H1 (cell line): ENCODE results near the gene SMIM5. TPM values are rescaled to one million over a fixed set of nuclear protein-coding genes. Genes with fewer than 3 reads are reported as not detected.

Experiments
- CBX5 ChIP-seq: fragments of 300-800, 300-1000 bp; sonication (generic); IDR thresholded peaks from 2 replicates; pipeline ENCODE4 v1.7.1; 2016; ENCODE audit warnings: antibody characterized with exemption, low read length, low read depth
- CBX8 ChIP-seq: fragments of 300-800, 300-1000 bp; sonication (generic); IDR thresholded peaks from 2 replicates; pipeline ENCODE4 v1.7.1; 2016; ENCODE audit warnings: low read depth, low read length, borderline replicate concordance
- CHD1 ChIP-seq: IDR thresholded peaks from 2 replicates; pipeline ENCODE4 v1.6.1; 2012; ENCODE audit warnings: low read depth, low read length, improper control_type of control experiment
- EP300 ChIP-seq, 2 experiments: IDR thresholded peaks; 1 replicate in 1 of 2; 2 replicates in 1 of 2; pipeline ENCODE4 v1.6.1; 2011 to 2012; ENCODE audit warnings: low read depth in 2 of 2, low read length in 2 of 2, mild to moderate bottlenecking in 2 of 2, borderline replicate concordance in 1 of 2, inconsistent platforms in 1 of 2, moderate library complexity in 1 of 2
- FOSL1 ChIP-seq: IDR thresholded peaks from 2 replicates; pipeline ENCODE4 v1.6.1; 2011; ENCODE audit warnings: mild to moderate bottlenecking, low read depth, low read length, moderate library complexity; ENCODE audit not compliant: insufficient read depth
- GABPA ChIP-seq: IDR thresholded peaks from 2 replicates; pipeline ENCODE4 v1.6.1; 2011; ENCODE audit warnings: mild to moderate bottlenecking, low read length, moderate library complexity, borderline replicate concordance; ENCODE audit not compliant: insufficient read depth
- GTF2F1 ChIP-seq: IDR thresholded peaks from 2 replicates; pipeline ENCODE4 v1.6.1; 2012; ENCODE audit warnings: low read depth, low read length, improper control_type of control experiment, borderline replicate concordance
- HDAC6 ChIP-seq: IDR thresholded peaks from one replicate; pipeline ENCODE4 v1.7.1; 2012; ENCODE audit warnings: low read depth, mild to moderate bottlenecking, inconsistent platforms, low read length, moderate library complexity
- JUND ChIP-seq: IDR thresholded peaks from 2 replicates; pipeline ENCODE4 v1.6.1; 2011; ENCODE audit warnings: mild to moderate bottlenecking, improper control_type of control experiment, low read length
- MAFK ChIP-seq: IDR thresholded peaks from 2 replicates; pipeline ENCODE4 v1.6.1; 2012; ENCODE audit warnings: low read depth, mild to moderate bottlenecking, improper control_type of control experiment, low read length
- NRF1 ChIP-seq: IDR thresholded peaks from 2 replicates; pipeline ENCODE4 v1.6.1; 2011; ENCODE audit warnings: mild to moderate bottlenecking, low read depth, low read length, improper control_type of control experiment
- POLR2A ChIP-seq, 2 experiments: IDR thresholded peaks; 1 replicate in 1 of 2; 2 replicates in 1 of 2; pipeline ENCODE4 v1.6.1; 2011; ENCODE audit warnings: low read depth in 2 of 2, low read length in 2 of 2, mild to moderate bottlenecking in 2 of 2; ENCODE audit errors: control extremely low read depth in 1 of 2
- POLR2AphosphoS5 ChIP-seq: IDR thresholded peaks from 2 replicates; pipeline ENCODE4 v1.6.1; 2011; ENCODE audit warnings: low read depth, low read length
- RXRA ChIP-seq: IDR thresholded peaks from 2 replicates; pipeline ENCODE4 v1.6.1; 2011; ENCODE audit warnings: low read depth, mild to moderate bottlenecking, low read length, moderate library complexity; ENCODE audit not compliant: insufficient read depth
- SIN3A ChIP-seq, 2 experiments: IDR thresholded peaks in 1 of 2; conservative IDR thresholded peaks in 1 of 2; 2 replicates each; pipeline ENCODE4 v1.6.1; 2011 to 2012; ENCODE audit warnings: low read length in 2 of 2, improper control_type of control experiment in 1 of 2, low read depth in 1 of 2, mild to moderate bottlenecking in 1 of 2
- SIRT6 ChIP-seq: IDR thresholded peaks from one replicate; pipeline ENCODE4 v1.7.1; 2012; ENCODE audit warnings: low read length, inconsistent platforms
- SP4 ChIP-seq: IDR thresholded peaks from 2 replicates; pipeline ENCODE4 v1.6.1; 2012; ENCODE audit warnings: low read length, inconsistent platforms
- TAF1 ChIP-seq: IDR thresholded peaks from 2 replicates; pipeline ENCODE4 v1.6.1; 2011; ENCODE audit warnings: mild to moderate bottlenecking, low read depth, low read length
- USF2 ChIP-seq: IDR thresholded peaks from 2 replicates; pipeline ENCODE4 v1.6.1; 2011; ENCODE audit warnings: low read length, improper control_type of control experiment
- polyA plus RNA-seq, 7 experiments: library from polyadenylated mRNA; depleted of rRNA in 3 of 7; stranded (reverse) in 5 of 7; unstranded in 2 of 7; fragments of >200 nt in 5 of 7; fragments of 200-250 nt in 2 of 7; gene quantifications; 1 replicate in 5 of 7; 2 replicates in 1 of 7; 4 replicates in 1 of 7; pipeline versions ENCODE4 v1.2.1 to v1.2.3, GENCODE V29; 2011 to 2013; ENCODE audit warnings: missing spikeins in 2 of 7, mixed read lengths in 2 of 7
- total RNA-seq: library from RNA; stranded (reverse); fragmentation: NEBNext Ultra II Directional; extraction: Animal tissue kit (Norgen Biotek cat#: 25700); gene quantifications from 2 replicates; pipeline ENCODE4 v1.2.1, GENCODE V29; 2021
- TF ChIP-seq, protein P1 (sequence below), 3 experiments: IDR thresholded peaks; 1 replicate in 2 of 3; 2 replicates in 1 of 3; pipeline versions ENCODE4 v1.5.1 to v1.6.1; 2011; ENCODE audit warnings: low read length in 3 of 3, mild to moderate bottlenecking in 3 of 3, inconsistent platforms in 2 of 3, low read depth in 1 of 3, moderate library complexity in 1 of 3; ENCODE audit not compliant: insufficient read depth in 1 of 3; ENCODE audit errors: control extremely low read depth in 1 of 3

The SMIM5 gene
- total and polyA plus RNA-seq, 2 of the 8 experiments (the other 6 are each of a cell fraction or from before 2014, with no cell fraction given): not detected

GRCh38 chr17:75589012-75589918, 44.0 kb upstream of the SMIM5 start (continued):
- peak; percentile 13; the same call in 1 of the 2 replicates for TF ChIP-seq TAF1
- TF ChIP-seq HDAC6: no peak
- no peak for TF ChIP-seq GTF2F1
- TF ChIP-seq EP300 (IDR thresholded peaks at IDR 0.05; ENCODE audit: borderline replicate concordance in 1 of 2, low read depth in 2 of 2, low read length in 2 of 2): peak in 1 of 2 experiments; percentile 79; a peak in 1 of 3 replicates
- 0 out of 2 replicates have a peak, but pooled peaks have one; percentile 23 for TF ChIP-seq POLR2AphosphoS5
- no peak for TF ChIP-seq RXRA
- no peak for TF ChIP-seq FOSL1
- no peak for TF ChIP-seq CBX5
- TF ChIP-seq SIRT6: no peak
- no peak for TF ChIP-seq SP4
- peak in 1 of 2 experiments; percentile 45; a peak in 1 of 3 replicates for TF ChIP-seq POLR2A (IDR thresholded peaks at IDR 0.05; ENCODE audit: control extremely low read depth in 1 of 2, low read depth in 2 of 2, low read length in 2 of 2)
- no peak for TF ChIP-seq MAFK
- TF ChIP-seq JUND: 0 out of 2 replicates have a peak, but pooled peaks have one; percentile 26
- TF ChIP-seq, protein P1, sequence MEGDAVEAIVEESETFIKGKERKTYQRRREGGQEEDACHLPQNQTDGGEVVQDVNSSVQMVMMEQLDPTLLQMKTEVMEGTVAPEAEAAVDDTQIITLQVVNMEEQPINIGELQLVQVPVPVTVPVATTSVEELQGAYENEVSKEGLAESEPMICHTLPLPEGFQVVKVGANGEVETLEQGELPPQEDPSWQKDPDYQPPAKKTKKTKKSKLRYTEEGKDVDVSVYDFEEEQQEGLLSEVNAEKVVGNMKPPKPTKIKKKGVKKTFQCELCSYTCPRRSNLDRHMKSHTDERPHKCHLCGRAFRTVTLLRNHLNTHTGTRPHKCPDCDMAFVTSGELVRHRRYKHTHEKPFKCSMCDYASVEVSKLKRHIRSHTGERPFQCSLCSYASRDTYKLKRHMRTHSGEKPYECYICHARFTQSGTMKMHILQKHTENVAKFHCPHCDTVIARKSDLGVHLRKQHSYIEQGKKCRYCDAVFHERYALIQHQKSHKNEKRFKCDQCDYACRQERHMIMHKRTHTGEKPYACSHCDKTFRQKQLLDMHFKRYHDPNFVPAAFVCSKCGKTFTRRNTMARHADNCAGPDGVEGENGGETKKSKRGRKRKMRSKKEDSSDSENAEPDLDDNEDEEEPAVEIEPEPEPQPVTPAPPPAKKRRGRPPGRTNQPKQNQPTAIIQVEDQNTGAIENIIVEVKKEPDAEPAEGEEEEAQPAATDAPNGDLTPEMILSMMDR (IDR thresholded peaks at IDR 0.05; ENCODE audit: control extremely low read depth in 1 of 3, insufficient read depth in 1 of 3, low read depth in 1 of 3, low read length in 3 of 3): peak; percentile 61 to 77 (median 72)
- TF ChIP-seq NRF1: no peak
- no peak for TF ChIP-seq USF2
- no peak for TF ChIP-seq CHD1
- no peak for TF ChIP-seq GABPA
- no peak for TF ChIP-seq CBX8
- no peak for TF ChIP-seq SIN3A (conservative IDR thresholded peaks at IDR 0.05 in 1 of 2, IDR thresholded peaks at IDR 0.05 in 1 of 2; ENCODE audit: low read depth in 1 of 2, low read length in 2 of 2)
